ENCODE data around the gene MAF. TPM values are rescaled to one million over a fixed set of nuclear protein-coding genes. Genes with fewer than 3 reads are reported as not detected.

Gene MAF
- total and polyA plus RNA-seq, 2 donors (not counting 1 experiment from before 2014, with no cell fraction given), result 6.6 to 27.7 TPM

DNA sequence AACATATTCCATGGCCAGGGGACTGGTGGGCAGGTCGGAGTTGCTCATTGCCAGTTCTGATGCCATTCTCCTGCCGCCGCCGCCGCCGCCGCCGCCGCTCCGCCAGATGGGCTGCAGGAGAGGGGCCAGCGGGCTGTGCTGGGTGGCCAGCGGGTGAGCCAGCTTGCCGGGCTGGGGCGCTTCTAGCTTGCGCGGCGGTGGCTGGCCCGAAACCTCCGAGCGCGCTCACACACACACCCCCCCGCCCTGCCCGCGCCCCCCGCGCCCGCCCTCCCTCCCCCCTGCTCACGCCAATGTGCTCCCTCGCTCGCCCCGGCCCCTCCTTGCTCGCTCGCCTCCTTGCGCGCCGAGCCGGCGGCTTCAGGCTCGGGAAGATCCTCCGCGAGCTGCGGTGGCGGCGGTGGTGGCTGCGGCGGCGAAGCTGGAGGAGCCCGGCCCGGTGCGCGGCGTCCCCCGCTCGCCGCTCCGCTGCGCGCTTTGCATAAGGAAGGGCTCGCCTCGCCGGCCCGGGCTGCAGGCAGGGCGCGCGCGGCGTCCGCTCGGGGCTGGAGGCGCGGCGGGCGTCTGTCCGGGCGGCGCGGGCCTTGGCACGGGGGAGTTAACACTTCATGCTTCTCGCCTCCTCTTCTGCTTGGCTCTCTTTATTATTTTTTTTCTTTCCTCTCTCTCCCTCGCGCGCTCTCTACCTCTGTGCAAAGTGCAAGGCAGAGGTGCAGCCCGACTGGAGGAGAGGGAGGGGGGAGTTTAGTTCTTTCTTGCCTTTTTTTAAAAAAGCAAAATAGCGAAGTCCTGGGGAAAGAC lies 500 bp downstream of the MAF start:
- Histone ChIP-seq H3K4me1 (ENCODE audit: control insufficient read depth, extremely low read depth, insufficient read depth, low read length) (no peaks in the 10 kb centered on the region), H3K79me2 (ENCODE audit: control insufficient read depth, insufficient read depth, low read length) (peaks cover 28% of the 10 kb centered on the region), H3K4me3 (replicated peaks in 1 of 4; ENCODE audit: control extremely low read depth in 1 of 4, insufficient read depth in 1 of 4, low read depth in 3 of 4, low read length in 4 of 4) (peak overlapping the region; percentile 67 to 77 (median 72)), H3K27me3 (ENCODE audit: control insufficient read depth, insufficient read depth, low read length) (no peaks in the 10 kb centered on the region), H2AFZ (ENCODE audit: low read length) (peak overlapping the region; percentile 0), H4K20me1 (ENCODE audit: control insufficient read depth, extremely low read depth, insufficient read depth, low read length) (no peaks in the 10 kb centered on the region), H3K36me3 (ENCODE audit: control insufficient read depth, insufficient read depth, low read length) (no peaks in the 10 kb centered on the region), H3K4me2 (ENCODE audit: extremely low read depth, insufficient read depth, low read length) (peak overlapping the region; percentile 91), H3K9ac (ENCODE audit: insufficient read depth, low read length) (peak overlapping the region; percentile 51), H3K9me3 (ENCODE audit: control insufficient read depth, insufficient read depth, low read depth, low read length) (no peaks in the 10 kb centered on the region), H3K27ac (ENCODE audit: insufficient read depth, low read length) (peak overlapping the region; percentile 81)
- no peak for TF ChIP-seq EZH2 (IDR thresholded peaks at IDR 0.05; ENCODE audit: low read length, missing control alignments)
- TF ChIP-seq, protein P1, sequence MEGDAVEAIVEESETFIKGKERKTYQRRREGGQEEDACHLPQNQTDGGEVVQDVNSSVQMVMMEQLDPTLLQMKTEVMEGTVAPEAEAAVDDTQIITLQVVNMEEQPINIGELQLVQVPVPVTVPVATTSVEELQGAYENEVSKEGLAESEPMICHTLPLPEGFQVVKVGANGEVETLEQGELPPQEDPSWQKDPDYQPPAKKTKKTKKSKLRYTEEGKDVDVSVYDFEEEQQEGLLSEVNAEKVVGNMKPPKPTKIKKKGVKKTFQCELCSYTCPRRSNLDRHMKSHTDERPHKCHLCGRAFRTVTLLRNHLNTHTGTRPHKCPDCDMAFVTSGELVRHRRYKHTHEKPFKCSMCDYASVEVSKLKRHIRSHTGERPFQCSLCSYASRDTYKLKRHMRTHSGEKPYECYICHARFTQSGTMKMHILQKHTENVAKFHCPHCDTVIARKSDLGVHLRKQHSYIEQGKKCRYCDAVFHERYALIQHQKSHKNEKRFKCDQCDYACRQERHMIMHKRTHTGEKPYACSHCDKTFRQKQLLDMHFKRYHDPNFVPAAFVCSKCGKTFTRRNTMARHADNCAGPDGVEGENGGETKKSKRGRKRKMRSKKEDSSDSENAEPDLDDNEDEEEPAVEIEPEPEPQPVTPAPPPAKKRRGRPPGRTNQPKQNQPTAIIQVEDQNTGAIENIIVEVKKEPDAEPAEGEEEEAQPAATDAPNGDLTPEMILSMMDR (conservative IDR thresholded peaks at IDR 0.05 in 1 of 2, IDR thresholded peaks at IDR 0.05 in 1 of 2; ENCODE audit: low read depth in 1 of 2, low read length in 2 of 2), result no peak
- peak; percentile 67 to 73 for DNase-seq (ENCODE audit: low read depth in 2 of 2)

GRCh38 chr16:79599256-79599836 lies 1.2 kb downstream of the MAF start:
- peak overlapping the region; percentile 51 for H3K9ac ChIP-seq (ENCODE audit: insufficient read depth, low read length)
- no peaks in the 10 kb centered on the region for H3K27me3 ChIP-seq (ENCODE audit: control insufficient read depth, insufficient read depth, low read length)
- TF ChIP-seq, protein P1 (conservative IDR thresholded peaks at IDR 0.05 in 1 of 2, IDR thresholded peaks at IDR 0.05 in 1 of 2; ENCODE audit: low read depth in 1 of 2, low read length in 2 of 2), result no peak
- TF ChIP-seq EZH2 (IDR thresholded peaks at IDR 0.05; ENCODE audit: low read length, missing control alignments), result no peak
- peaks cover 29% of the 10 kb centered on the region for H3K79me2 ChIP-seq (ENCODE audit: control insufficient read depth, insufficient read depth, low read length)
- peak overlapping the region; percentile 66 to 73 (median 72) for H3K4me3 ChIP-seq (replicated peaks in 1 of 4; ENCODE audit: control extremely low read depth in 1 of 4, insufficient read depth in 1 of 4, low read depth in 3 of 4, low read length in 4 of 4)
- H3K9me3 ChIP-seq (ENCODE audit: control insufficient read depth, insufficient read depth, low read depth, low read length), result no peaks in the 10 kb centered on the region
- peak overlapping the region; percentile 58 for H3K27ac ChIP-seq (ENCODE audit: insufficient read depth, low read length)
- H3K36me3 ChIP-seq (ENCODE audit: control insufficient read depth, insufficient read depth, low read length), result no peaks in the 10 kb centered on the region
- peak; percentile 24 to 38 for DNase-seq (ENCODE audit: low read depth in 2 of 2)
- H3K4me1 ChIP-seq (ENCODE audit: control insufficient read depth, extremely low read depth, insufficient read depth, low read length), result no peaks in the 10 kb centered on the region
- peak overlapping the region; percentile 32 for H3K4me2 ChIP-seq (ENCODE audit: extremely low read depth, insufficient read depth, low read length)
- H2AFZ ChIP-seq (ENCODE audit: low read length), result peak overlapping the region; percentile 0
- no peaks in the 10 kb centered on the region for H4K20me1 ChIP-seq (ENCODE audit: control insufficient read depth, extremely low read depth, insufficient read depth, low read length)

- Histone ChIP-seq H3K4me2 (ENCODE audit: extremely low read depth, insufficient read depth, low read length) (peak overlapping the region; percentile 71), H4K20me1 (ENCODE audit: control insufficient read depth, extremely low read depth, insufficient read depth, low read length) (no peaks in the 10 kb centered on the region), H3K4me1 (ENCODE audit: control insufficient read depth, extremely low read depth, insufficient read depth, low read length) (no peaks in the 10 kb centered on the region), H3K4me3 (replicated peaks in 1 of 4; ENCODE audit: control extremely low read depth in 1 of 4, insufficient read depth in 1 of 4, low read depth in 3 of 4, low read length in 4 of 4) (peak overlapping the region; percentile 65 to 83 (median 77)), H2AFZ (ENCODE audit: low read length) (peak overlapping the region; percentile 78), H3K79me2 (ENCODE audit: control insufficient read depth, insufficient read depth, low read length) (peaks cover 29% of the 10 kb centered on the region), H3K36me3 (ENCODE audit: control insufficient read depth, insufficient read depth, low read length) (no peaks in the 10 kb centered on the region), H3K9ac (ENCODE audit: insufficient read depth, low read length) (peak overlapping the region; percentile 37), H3K27me3 (ENCODE audit: control insufficient read depth, insufficient read depth, low read length) (no peaks in the 10 kb centered on the region), H3K27ac (ENCODE audit: insufficient read depth, low read length) (peak overlapping the region; percentile 51), H3K9me3 (ENCODE audit: control insufficient read depth, insufficient read depth, low read depth, low read length) (no peaks in the 10 kb centered on the region)
- peak; percentile 65 to 75 for DNase-seq (ENCODE audit: low read depth in 2 of 2)
- TF ChIP-seq, protein P1 (conservative IDR thresholded peaks at IDR 0.05 in 1 of 2, IDR thresholded peaks at IDR 0.05 in 1 of 2; ENCODE audit: low read depth in 1 of 2, low read length in 2 of 2), result peak in 1 of 2 donors; percentile 27
- TF ChIP-seq EZH2 (IDR thresholded peaks at IDR 0.05; ENCODE audit: low read length, missing control alignments), result no peak
These were observed 2.0 kb downstream of the MAF start for GRCh38 chr16:79598348-79599181.
